Muscle of leg (tissue), 11 donors: ENCODE results near the gene RFX7. TPM values are rescaled to one million over a fixed set of nuclear protein-coding genes. Genes with fewer than 3 reads are reported as not detected.
"Not testable (repeated sequence)": the region's sequence is repeated elsewhere in the genome, so short reads cannot be mapped to it uniquely, and the experiment has no call there.

Source experiments
- DNase-seq: peaks from one replicate; pipeline ENCODE4 v3.0.0; 2013
- H3K27ac ChIP-seq: one replicate; pipeline ENCODE4 v1.5.1; 2013; ENCODE audit warnings: mild to moderate bottlenecking, low read length, control low read depth
- H3K27me3 ChIP-seq: one replicate; pipeline ENCODE4 v1.6.1; 2013; ENCODE audit warnings: low read length; ENCODE audit not compliant: control insufficient read depth, insufficient read depth
- H3K36me3 ChIP-seq: one replicate; pipeline ENCODE4 v1.6.1; 2013; ENCODE audit warnings: low read length; ENCODE audit not compliant: control insufficient read depth, insufficient read depth
- H3K4me1 ChIP-seq: one replicate; pipeline ENCODE4 v1.6.1; 2013; ENCODE audit warnings: low read length; ENCODE audit not compliant: control insufficient read depth, insufficient read depth
- H3K4me3 ChIP-seq: one replicate; pipeline ENCODE4 v1.5.1; 2013; ENCODE audit warnings: low read length, control low read depth
- H3K9me3 ChIP-seq: replicated peaks from 2 replicates; pipeline ENCODE4 v1.6.1; 2013; ENCODE audit warnings: low read depth, low read length; ENCODE audit not compliant: control insufficient read depth
- WGBS: methylation state at CpG from one replicate; pipeline ENCODE4 v1.1.5; 2013; ENCODE audit warnings: missing lambda C conversion rate; ENCODE audit not compliant: insufficient coverage; 5-methylcytosine and 5-hydroxymethylcytosine counted together
- polyA plus RNA-seq, 8 donors: library from polyadenylated mRNA; unstranded; fragments of 120-200 nt; gene quantifications; one replicate each; pipeline versions ENCODE4 v1.2.1 to v1.2.3, GENCODE V29; 2013; ENCODE audit warnings: inconsistent platforms in 1 of 8, low replicate concordance in 1 of 8; ENCODE audit not compliant: insufficient read length in 8 of 8, insufficient read depth in 1 of 8
- total RNA-seq: library from RNA; stranded (reverse); fragments of 120-200 nt; gene quantifications from one replicate; pipeline ENCODE4 v1.2.4, GENCODE V29; 2013

The RFX7 gene
- total and polyA plus RNA-seq, 9 donors: 6.1 to 14.5 (median 11.0) TPM

GRCh38 chr15:56184516-56184915 lies 59.2 kb downstream of the RFX7 start:
- Histone ChIP-seq H3K9me3 (no peaks in the 10 kb centered on the region), H3K27me3 (no peaks in the 10 kb centered on the region), H3K36me3 (no peaks in the 10 kb centered on the region), H3K4me1 (no peaks in the 10 kb centered on the region), H3K27ac (no peak overlapping the region), H3K4me3 (no peak overlapping the region)
- WGBS: no CpG with 5 or more reads among the region's 3 CpGs
- DNase-seq: no peak

GRCh38 chr15:56180851-56181250 lies 62.8 kb downstream of the RFX7 start:
- H3K9me3 ChIP-seq: no peaks in the 10 kb centered on the region

GRCh38 chr15:56176996-56177395 lies 66.7 kb downstream of the RFX7 start:
- Histone ChIP-seq H3K27me3 (no peaks in the 10 kb centered on the region), H3K4me1 (no peaks in the 10 kb centered on the region), H3K27ac (no peak overlapping the region), H3K9me3 (no peaks in the 10 kb centered on the region), H3K4me3 (no peak overlapping the region), H3K36me3 (peaks cover 7% of the 10 kb centered on the region)
- no peak for DNase-seq
- WGBS: 94% methylated on average over 3 of the region's 4 CpGs

More at GRCh38 chr15:56180851-56181250, 62.8 kb downstream of the RFX7 start:
- Histone ChIP-seq H3K4me1 (no peaks in the 10 kb centered on the region), H3K4me3 (no peak overlapping the region), H3K27ac (no peak overlapping the region), H3K27me3 (no peaks in the 10 kb centered on the region), H3K36me3 (no peaks in the 10 kb centered on the region)
- no peak for DNase-seq
- 95% methylated on average over 3 of the region's 4 CpGs for WGBS

- Histone ChIP-seq H3K36me3 (peaks cover 7% of the 10 kb centered on the region), H3K9me3 (no peaks in the 10 kb centered on the region), H3K4me1 (no peaks in the 10 kb centered on the region), H3K4me3 (no peak overlapping the region), H3K27me3 (no peaks in the 10 kb centered on the region), H3K27ac (no peak overlapping the region)
- no CpG with 5 or more reads among the region's 1 CpG for WGBS
- no peak for DNase-seq
Measured at GRCh38 chr15:56175788-56176187, 67.9 kb downstream of the RFX7 start.

- H3K27me3 ChIP-seq: no peaks in the 10 kb centered on the region
- H3K4me3 ChIP-seq: no peak overlapping the region
- no peaks in the 10 kb centered on the region for H3K9me3 ChIP-seq
- no peak for DNase-seq
- no peaks in the 10 kb centered on the region for H3K4me1 ChIP-seq
- H3K36me3 ChIP-seq: peaks cover 7% of the 10 kb centered on the region
- WGBS: 100% methylated on average over 1 of the region's 6 CpGs
- no peak overlapping the region for H3K27ac ChIP-seq
Measured at GRCh38 chr15:56174649-56175048, 69.0 kb downstream of the RFX7 start.

GRCh38 chr15:56168394-56168793 lies 75.3 kb downstream of the RFX7 start:
- Histone ChIP-seq H3K9me3 (no peaks in the 10 kb centered on the region), H3K27me3 (no peaks in the 10 kb centered on the region), H3K27ac (no peak overlapping the region), H3K4me1 (no peaks in the 10 kb centered on the region), H3K4me3 (no peak overlapping the region), H3K36me3 (peaks cover 5% of the 10 kb centered on the region)
- no CpG with 5 or more reads among the region's 2 CpGs for WGBS
- DNase-seq: no peak

- DNase-seq: no peak
- Histone ChIP-seq H3K4me3 (no peak overlapping the region), H3K36me3 (no peaks in the 10 kb centered on the region), H3K27me3 (no peaks in the 10 kb centered on the region), H3K27ac (no peak overlapping the region), H3K9me3 (no peaks in the 10 kb centered on the region), H3K4me1 (no peaks in the 10 kb centered on the region)
- WGBS: no CpG with 5 or more reads among the region's 2 CpGs
Measured at GRCh38 chr15:56165234-56165633, 78.4 kb downstream of the RFX7 start.

- Histone ChIP-seq H3K27ac (no peak overlapping the region), H3K4me3 (no peak overlapping the region), H3K36me3 (no peaks in the 10 kb centered on the region), H3K9me3 (no peaks in the 10 kb centered on the region), H3K27me3 (no peaks in the 10 kb centered on the region), H3K4me1 (no peaks in the 10 kb centered on the region)
- no peak for DNase-seq
- WGBS: no CpG with 5 or more reads among the region's 1 CpG
Measured at GRCh38 chr15:56160966-56161365, 82.7 kb downstream of the RFX7 start.

GRCh38 chr15:56156877-56157276 lies 86.8 kb downstream of the RFX7 start:
- H3K4me3 ChIP-seq: no peak overlapping the region
- H3K9me3 ChIP-seq: peaks cover 6% of the 10 kb centered on the region
- no CpG with 5 or more reads among the region's 3 CpGs for WGBS

GRCh38 chr15:56155278-56155677 lies 88.4 kb downstream of the RFX7 start:
- peaks cover 11% of the 10 kb centered on the region for H3K9me3 ChIP-seq
- H3K4me3 ChIP-seq, H3K4me1 ChIP-seq, H3K27ac ChIP-seq, H3K36me3 ChIP-seq, DNase-seq, H3K27me3 ChIP-seq: not testable (repeated sequence)
- no CpG with 5 or more reads among the region's 10 CpGs for WGBS

More at GRCh38 chr15:56156877-56157276, 86.8 kb downstream of the RFX7 start:
- no peaks in the 10 kb centered on the region for H3K36me3 ChIP-seq
- no peaks in the 10 kb centered on the region for H3K27me3 ChIP-seq
- no peak overlapping the region for H3K27ac ChIP-seq
- no peaks in the 10 kb centered on the region for H3K4me1 ChIP-seq
- no peak for DNase-seq

GRCh38 chr15:56154768-56155167 lies 88.9 kb downstream of the RFX7 start:
- not testable (repeated sequence) for H3K27me3 ChIP-seq, DNase-seq, H3K36me3 ChIP-seq, H3K4me3 ChIP-seq, H3K27ac ChIP-seq, H3K4me1 ChIP-seq
- WGBS: no CpG with 5 or more reads among the region's 4 CpGs
- peaks cover 11% of the 10 kb centered on the region for H3K9me3 ChIP-seq
